Activated T-cell treated with anti-CD3 and anti-CD28 coated beads for 1 hour (primary cell): ENCODE measurements around the gene EXOC1.
A peak's percentile ranks its signal among the peaks of the same experiment; 100 is the strongest.

Experiments used
- DNase-seq: peaks from one replicate; pipeline ENCODE4 v3.0.0-alpha.2; 2020; ENCODE audit warnings: low read depth

The EXOC1 gene

GRCh38 chr4:55851885-55852284 is 1.6 kb upstream of the EXOC1 start:
- peak; percentile 5 for DNase-seq

GRCh38 chr4:55854129-55854528 is 681 bp downstream of the EXOC1 start:
- DNase-seq = no peak

GRCh38 chr4:55857586-55857985 is 4.1 kb downstream of the EXOC1 start:
- DNase-seq = no peak

- no peak for DNase-seq
Observed at GRCh38 chr4:55859711-55860110, 6.3 kb downstream of the EXOC1 start.

- DNase-seq = no peak
Observed at GRCh38 chr4:55864577-55865223, 11.3 kb downstream of the EXOC1 start.

- no peak for DNase-seq
Observed at GRCh38 chr4:55865228-55865806, 11.9 kb downstream of the EXOC1 start.

- no peak for DNase-seq
Observed at GRCh38 chr4:55866290-55866907, 13.0 kb downstream of the EXOC1 start.

GRCh38 chr4:55866973-55867574 is 13.6 kb downstream of the EXOC1 start:
- no peak for DNase-seq

- DNase-seq = no peak
Observed at GRCh38 chr4:55868581-55869090, 15.2 kb downstream of the EXOC1 start.

- DNase-seq = no peak
Observed at GRCh38 chr4:55871299-55871800, 17.9 kb downstream of the EXOC1 start.

- DNase-seq = no peak
Observed at GRCh38 chr4:55874831-55875230, 21.4 kb downstream of the EXOC1 start.

- no peak for DNase-seq
Observed at GRCh38 chr4:55876387-55876786, 22.9 kb downstream of the EXOC1 start.

GRCh38 chr4:55879224-55879623 is 25.8 kb downstream of the EXOC1 start:
- no peak for DNase-seq

GRCh38 chr4:55880652-55881280 is 27.3 kb downstream of the EXOC1 start:
- no peak for DNase-seq

GRCh38 chr4:55884093-55884850 is 30.8 kb downstream of the EXOC1 start:
- DNase-seq = no peak

- no peak for DNase-seq
Observed at GRCh38 chr4:55884851-55885219, 31.4 kb downstream of the EXOC1 start.

- DNase-seq = no peak
Observed at GRCh38 chr4:55887594-55887993, 34.1 kb downstream of the EXOC1 start.

- DNase-seq = no peak
Observed at GRCh38 chr4:55892156-55892555, 38.7 kb downstream of the EXOC1 start.

GRCh38 chr4:55896622-55897021 is 43.2 kb downstream of the EXOC1 start:
- no peak for DNase-seq

- no peak for DNase-seq
Observed at GRCh38 chr4:55902677-55903076, 49.2 kb downstream of the EXOC1 start.

- DNase-seq = no peak
Observed at GRCh38 chr4:55903577-55903976, 50.1 kb downstream of the EXOC1 start.

- DNase-seq = no peak
Observed at GRCh38 chr4:55904576-55904975, 51.1 kb downstream of the EXOC1 start.
